PFSK-1 (cell line): ENCODE data around the gene P2RX2.

Experiments
- FOXP2 ChIP-seq: optimal IDR thresholded peaks from 2 replicates; pipeline ENCODE3; 2011; ENCODE audit warnings: borderline replicate concordance, control low read depth, inconsistent platforms; ENCODE audit not compliant: insufficient read depth; ENCODE audit errors: extremely low read length, extremely low read depth
- POLR2AphosphoS5 ChIP-seq: IDR thresholded peaks from 2 replicates; pipeline ENCODE4 v1.6.1; 2012; ENCODE audit warnings: low read depth, mild to moderate bottlenecking, control low read depth, low read length, moderate library complexity
- REST ChIP-seq, 2 experiments: IDR thresholded peaks; 2 replicates each; pipeline versions ENCODE4 v1.6.1 to v1.8.0; 2011 to 2012; ENCODE audit warnings: low read depth in 2 of 2, low read length in 2 of 2, control low read depth in 1 of 2, inconsistent platforms in 1 of 2, mild to moderate bottlenecking in 1 of 2, moderate library complexity in 1 of 2; ENCODE audit not compliant: insufficient read depth in 1 of 2
- SIN3A ChIP-seq: IDR thresholded peaks from 2 replicates; pipeline ENCODE4 v1.6.1; 2012; ENCODE audit warnings: mild to moderate bottlenecking, low read length, moderate library complexity, borderline replicate concordance; ENCODE audit not compliant: insufficient read depth

DNA sequence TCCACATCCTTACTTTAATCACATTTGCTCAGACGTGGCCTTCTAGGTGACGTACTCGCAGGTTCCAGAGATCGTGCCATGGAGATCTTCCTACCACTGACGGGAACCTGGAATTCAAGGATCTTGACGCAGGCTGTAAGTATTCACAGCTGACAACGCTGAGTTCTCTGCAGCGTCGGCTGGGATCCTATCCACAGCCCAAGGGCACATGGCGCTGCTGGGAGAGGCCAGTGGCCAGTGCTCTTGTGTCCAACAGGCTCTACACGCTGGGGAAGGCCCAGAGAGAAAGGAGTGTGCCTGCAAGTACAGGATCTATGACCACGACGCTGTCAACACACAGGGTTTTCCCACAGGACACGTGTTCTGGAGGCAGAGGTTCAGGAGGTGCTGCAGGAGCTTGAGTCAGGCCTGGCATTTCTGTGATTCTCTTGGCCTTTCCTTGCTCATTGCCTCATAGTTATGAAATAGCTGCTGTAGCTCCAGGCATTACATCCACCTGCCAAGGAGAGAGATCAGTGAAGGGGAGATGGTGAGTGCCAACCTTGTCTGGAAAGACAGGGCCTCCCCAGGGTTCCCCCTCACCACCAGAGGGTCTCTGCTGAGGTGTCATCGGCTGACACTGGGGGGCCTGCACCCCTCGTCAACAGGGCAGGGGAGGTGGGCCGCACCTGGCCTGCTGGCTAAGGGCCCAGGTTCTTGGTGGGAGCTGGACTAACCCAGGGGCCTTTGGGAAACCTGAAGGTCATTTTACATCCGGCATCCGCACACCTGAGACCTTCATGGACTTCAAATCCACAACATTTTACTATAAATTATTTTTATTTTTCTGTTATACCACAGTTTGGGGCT, 29.5 kb upstream of the P2RX2 start:
- no peak for TF ChIP-seq REST (IDR thresholded peaks at IDR 0.05; ENCODE audit: insufficient read depth in 1 of 2, low read depth in 2 of 2, low read length in 2 of 2)
- no peak for TF ChIP-seq POLR2AphosphoS5
- no peak for TF ChIP-seq SIN3A
- TF ChIP-seq FOXP2 = no peak
